ENCODE measurements around the gene ZP1.
"Not testable (repeated sequence)": the region's sequence is repeated elsewhere in the genome, so short reads cannot be mapped to it uniquely, and the experiment has no call there.

Gene ZP1

DNA sequence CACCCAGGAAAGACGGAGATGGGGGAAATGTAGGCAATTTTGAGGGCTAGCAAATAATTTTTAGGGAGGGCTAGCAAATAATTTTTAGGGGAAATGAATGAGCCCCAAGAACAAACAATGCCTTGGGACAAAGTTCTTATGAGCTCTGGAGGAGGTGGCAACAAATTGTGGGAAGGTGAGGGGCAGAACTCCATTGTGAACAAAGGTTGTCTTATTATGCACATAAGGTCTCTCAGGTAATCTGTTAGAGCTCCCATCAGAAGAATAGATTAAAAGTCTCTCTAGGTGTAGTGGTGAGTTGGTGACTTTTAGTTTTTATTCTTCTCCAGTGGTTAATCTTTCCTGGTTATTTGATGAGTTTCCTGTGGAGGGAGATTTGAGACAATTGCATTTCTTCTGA lies 41.5 kb downstream of the ZP1 start:
- no peak for DNase-seq (ENCODE audit: low read depth in 2 of 2)

DNA sequence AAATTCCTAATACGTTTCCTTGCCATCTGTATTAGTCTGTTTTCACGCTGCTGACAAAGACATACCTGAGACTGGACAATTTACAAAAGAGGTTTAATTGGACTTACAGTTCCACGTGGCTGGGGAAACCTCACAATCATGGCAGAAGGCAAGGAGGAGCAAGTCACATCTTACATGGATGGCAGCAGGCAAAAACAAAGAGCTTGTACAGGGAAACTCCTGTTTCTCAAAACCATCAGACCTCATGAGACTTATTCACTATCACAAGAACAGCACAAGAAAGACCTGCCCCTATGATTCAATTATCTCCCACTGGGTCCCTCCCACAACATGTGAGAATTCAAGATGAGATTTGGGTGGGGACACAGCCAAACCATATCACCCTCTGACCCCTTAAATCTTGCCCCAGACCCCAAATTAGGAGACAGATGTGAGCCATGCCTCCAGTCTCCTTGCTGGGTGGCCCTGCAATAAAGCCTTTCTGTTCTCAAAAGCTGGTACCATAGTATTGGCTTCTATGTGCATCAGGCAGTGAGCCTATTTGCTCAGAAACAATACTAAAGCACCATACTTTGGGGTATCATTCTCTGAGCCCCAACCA lies 42.4 kb downstream of the ZP1 start:
- not testable (repeated sequence) for DNase-seq (ENCODE audit: low read depth in 2 of 2)

GRCh38 chr11:60910281-60910687 lies 42.9 kb downstream of the ZP1 start:
- DNase-seq (ENCODE audit: low read depth in 2 of 2): no peak

- DNase-seq (ENCODE audit: low read depth in 2 of 2): no peak
Measured at GRCh38 chr11:60910711-60911380, 43.5 kb downstream of the ZP1 start.

DNA sequence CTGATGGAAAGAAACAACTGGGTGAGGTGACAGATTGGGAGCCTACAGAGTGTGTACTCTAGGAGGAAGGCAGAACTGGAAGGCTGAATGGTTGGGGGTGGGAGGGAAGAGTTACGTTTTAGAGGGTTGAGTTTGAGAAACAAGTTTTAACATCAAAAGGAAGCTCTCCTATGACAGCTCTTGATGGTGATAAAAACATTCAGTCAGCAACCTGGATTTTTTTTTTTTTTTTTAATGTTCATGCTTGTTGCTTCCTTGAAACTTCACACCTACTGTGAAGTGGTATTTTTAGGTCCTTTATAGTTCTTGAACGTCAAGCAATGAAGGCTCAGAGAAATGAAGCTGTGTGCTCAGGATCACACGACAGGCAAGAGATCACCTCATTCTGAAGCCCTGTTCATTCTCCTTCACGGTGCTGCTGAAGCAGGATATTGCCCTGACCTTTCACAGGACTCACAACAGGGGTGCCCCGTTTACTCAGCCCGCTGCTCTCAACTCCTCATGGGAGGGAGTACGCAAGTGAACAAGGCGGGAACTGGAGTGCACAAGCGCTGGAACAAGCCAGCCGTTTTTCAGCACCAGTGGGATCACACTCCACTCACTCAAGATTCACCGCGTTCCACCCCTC lies 45.0 kb downstream of the ZP1 start:
- DNase-seq (ENCODE audit: low read depth in 2 of 2): no peak

DNA sequence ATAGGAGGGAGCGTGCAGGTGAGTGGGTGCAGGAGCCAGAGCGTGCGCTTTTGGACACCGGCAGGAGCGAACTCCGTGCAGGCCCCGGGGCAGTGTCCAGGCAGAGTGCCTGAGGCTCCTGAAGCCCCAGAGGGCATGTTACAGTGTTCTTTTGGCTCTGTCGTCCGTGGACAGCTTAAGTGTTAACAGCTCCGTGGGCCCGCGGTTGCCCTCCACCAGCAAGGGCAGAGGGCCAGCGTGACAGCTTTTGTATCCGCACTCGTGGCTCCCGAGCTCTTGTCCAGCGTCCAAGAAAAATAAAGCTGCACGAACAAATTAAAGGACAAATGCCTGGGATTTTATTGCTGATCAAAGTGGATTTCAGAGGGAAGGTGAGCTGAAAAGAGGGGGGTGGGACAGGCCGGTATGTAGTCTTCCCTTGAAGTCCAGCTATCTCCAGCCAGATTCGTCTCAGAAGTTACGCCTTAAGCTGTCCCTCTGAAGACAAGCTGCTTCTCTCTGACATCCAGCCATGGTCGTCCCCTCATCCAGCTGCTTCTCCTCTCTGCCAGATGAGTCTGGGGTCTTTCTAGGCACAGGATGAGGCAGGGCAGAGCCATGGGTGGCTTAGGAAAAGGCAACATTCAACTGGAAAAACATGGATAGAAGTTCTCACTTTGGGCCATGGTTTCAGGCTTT lies 45.6 kb downstream of the ZP1 start:
- DNase-seq (ENCODE audit: low read depth in 2 of 2): no peak

GRCh38 chr11:60913793-60914632 lies 46.7 kb downstream of the ZP1 start, which contains the start of gene TMEM109:
TMEM109 (plus strand) TSS chr11:60914158; CDS start chr11:60919694, 5,536 bp downstream.
- peak; percentile 59 to 80 for DNase-seq (ENCODE audit: low read depth in 2 of 2)

DNA sequence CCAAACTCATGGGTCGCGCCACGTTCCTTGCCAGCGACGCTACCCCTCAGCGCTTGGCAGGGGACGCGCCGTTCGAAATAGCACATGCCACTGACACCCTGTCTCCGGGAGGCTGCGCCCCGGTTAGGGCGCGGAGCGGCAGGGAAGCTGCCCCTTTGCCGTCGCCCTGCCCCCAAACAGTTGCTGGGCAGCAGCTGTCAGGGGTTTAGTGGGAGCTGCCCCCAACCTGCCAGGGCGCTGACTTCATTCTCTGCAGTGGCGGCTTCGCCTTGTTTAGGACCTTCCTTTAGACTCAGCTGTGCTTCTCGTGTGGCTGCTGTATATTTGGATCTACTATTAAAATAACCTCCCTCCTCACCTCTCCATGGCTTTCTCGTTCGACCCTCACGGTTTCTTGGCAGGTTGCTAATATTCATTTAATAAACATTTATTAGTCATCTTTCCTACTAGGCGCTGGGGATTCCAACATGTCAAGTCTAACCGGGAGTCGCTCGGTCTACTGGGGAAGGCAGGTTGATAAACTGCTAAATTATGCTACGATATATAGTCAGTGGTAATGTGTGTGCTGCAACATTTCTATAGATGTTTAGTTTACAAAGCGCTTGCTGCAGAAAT lies 47.4 kb downstream of the ZP1 start:
- no peak for DNase-seq (ENCODE audit: low read depth in 2 of 2)

DNA sequence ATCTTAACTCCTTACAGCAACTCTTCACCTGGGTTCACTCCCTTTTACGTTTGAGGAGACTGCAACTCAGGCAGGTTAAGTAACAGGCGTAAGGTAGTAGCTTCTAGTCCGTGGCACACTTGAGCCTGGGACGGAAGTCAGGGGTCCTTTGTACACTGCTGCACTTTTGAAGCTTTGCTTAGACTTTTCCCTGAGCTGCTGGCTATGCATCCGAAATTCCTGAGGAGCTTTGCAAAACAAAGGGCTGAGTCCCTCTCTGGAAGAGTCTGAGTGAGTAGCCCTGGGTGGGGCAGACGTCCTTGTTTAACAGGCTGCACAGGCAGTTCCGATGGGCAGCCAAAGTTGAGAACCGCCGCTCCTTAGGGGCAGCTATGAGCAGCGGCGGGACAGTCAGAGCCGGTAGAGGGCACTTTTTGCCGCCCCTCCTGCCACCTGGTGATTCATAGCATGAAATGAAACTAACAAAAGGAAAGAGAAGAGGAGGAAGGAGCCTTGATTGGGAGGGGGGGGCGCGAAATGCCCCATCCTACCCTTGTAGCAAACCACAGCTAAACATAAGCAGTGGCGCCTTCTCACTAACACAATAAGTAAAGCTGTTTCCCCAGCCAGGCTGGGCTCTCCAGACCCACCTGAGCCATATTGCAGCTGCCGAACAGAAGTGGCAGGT lies 48.0 kb downstream of the ZP1 start:
- peak; percentile 49 to 57 for DNase-seq (ENCODE audit: low read depth in 2 of 2)

GRCh38 chr11:60916669-60917206 lies 49.4 kb downstream of the ZP1 start:
- DNase-seq (ENCODE audit: low read depth in 2 of 2): no peak

GRCh38 chr11:60917267-60917666 lies 49.9 kb downstream of the ZP1 start:
- DNase-seq (ENCODE audit: low read depth in 2 of 2): no peak

DNA sequence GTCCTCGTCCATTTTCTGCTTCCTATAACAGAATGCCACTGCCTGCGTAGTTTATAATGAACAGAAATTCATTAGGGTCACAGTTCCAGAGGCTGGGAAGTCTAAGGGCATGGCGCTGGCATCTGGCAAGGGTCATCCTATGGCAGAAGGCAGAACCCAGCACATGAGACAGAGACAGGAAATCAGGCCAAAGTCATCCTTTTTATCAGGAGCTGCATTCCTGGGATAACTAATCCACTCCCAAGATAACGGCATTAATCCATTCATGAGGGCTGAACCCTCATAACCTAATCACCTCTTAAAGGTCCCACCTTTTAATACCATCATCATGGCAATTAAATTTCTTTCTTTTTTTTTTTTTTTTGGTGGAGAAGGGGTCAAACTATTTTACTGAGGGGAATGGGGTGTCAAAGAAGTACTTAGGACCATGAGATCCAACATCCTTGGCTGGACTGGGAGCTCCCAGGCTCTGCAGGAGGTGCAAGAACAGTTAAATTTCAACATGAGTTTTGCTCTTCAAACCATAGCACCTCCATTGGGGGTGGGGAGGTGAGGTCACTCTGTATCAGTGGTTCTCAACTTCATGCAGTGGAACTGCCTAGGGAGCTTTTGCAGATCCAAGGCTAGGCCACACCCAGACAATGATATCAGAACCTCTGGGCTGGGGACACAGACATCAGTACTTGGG lies 51.1 kb downstream of the ZP1 start:
- DNase-seq (ENCODE audit: low read depth in 2 of 2): no peak

DNA sequence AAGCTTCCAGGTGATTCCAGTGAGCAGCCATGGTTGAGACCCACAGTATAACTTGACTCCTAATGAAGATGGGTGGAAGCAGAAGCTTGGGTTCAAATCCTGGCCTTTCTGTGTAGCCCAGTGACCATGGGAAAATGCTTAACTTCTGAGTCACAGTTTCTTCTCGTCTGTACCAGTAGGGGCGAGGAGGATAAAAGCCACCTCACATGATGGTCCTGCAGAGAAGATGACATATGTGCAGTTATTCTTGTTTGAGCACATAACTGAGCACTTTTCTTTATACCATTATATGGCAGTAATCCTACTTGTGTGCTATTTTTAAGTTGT lies 51.6 kb downstream of the ZP1 start:
- DNase-seq (ENCODE audit: low read depth in 2 of 2): no peak

DNA sequence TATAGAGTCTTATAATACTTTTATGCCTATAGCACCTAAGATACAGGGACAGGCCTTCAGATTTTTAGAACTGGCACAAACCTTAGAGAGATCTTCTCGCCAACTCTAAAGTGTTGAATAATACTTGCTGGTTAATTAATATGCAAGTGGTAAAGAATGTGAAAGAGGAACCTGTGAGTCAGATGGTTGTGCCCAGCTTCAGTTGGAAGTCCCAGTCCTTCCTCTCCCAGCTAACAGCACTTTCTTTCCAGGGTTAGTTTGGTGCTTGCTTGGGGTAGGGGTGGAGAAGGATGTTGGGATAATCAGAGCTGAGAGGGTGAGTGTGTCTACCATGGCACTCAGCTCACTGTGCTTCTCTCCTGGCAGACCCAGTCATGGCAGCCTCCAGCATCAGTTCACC lies 52.0 kb downstream of the ZP1 start:
- DNase-seq (ENCODE audit: low read depth in 2 of 2): no peak

DNA sequence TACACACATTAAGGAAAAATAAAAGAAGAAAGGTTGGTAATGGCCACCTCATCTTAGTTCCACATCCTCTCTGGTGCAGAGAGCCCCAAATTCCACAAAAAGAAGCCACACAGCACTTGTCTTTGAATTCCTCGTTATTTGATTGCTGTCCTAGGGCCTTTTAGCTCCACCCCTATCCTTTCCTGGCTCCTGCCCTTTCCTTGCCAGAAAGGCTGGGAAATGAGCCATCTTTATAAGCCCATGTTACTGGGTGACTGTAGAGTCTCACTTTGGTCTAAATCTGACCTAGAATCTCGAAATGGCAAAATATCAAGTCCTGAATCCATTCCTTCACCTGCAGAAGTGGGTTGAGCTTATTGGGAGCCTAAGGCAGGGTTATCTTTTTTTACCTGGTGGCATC lies 52.6 kb downstream of the ZP1 start:
- no peak for DNase-seq (ENCODE audit: low read depth in 2 of 2)

DNA sequence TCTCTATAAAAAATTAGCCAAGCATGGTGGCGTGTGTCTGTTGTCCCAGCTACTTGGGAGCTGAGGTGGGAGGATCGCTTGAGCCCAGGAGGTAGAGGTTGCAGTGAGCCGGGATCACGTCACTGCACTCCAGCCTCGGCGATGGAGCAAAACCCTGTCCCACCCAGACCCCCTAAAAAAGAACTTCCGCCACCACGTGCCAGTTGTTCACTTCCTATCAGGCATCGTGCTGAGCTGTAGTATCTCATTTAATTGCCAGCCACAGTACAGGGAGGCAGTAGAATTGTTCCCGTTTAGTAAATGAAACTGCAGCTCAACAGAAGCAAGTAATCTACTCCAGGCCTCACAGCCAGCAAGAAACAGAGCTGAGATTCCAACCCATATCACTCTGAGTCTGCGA lies 53.9 kb downstream of the ZP1 start:
- no peak for DNase-seq (ENCODE audit: low read depth in 2 of 2)

- no peak for DNase-seq (ENCODE audit: low read depth in 2 of 2)
Measured at GRCh38 chr11:60921777-60922335, 54.5 kb downstream of the ZP1 start.

GRCh38 chr11:60922906-60923305 lies 55.6 kb downstream of the ZP1 start:
- DNase-seq (ENCODE audit: low read depth in 2 of 2): no peak

- DNase-seq (ENCODE audit: low read depth in 2 of 2): no peak
Measured at GRCh38 chr11:60923326-60923725, 56.0 kb downstream of the ZP1 start.

- no peak for DNase-seq (ENCODE audit: low read depth in 2 of 2)
Measured at GRCh38 chr11:60923800-60924109, 56.4 kb downstream of the ZP1 start.

Measured in stimulated activated CD8-positive, alpha-beta memory T cell treated with anti-CD3 and anti-CD28 coated beads, Interleukin-2, amount 100 ng/mL, for 1 hour (primary cell).